Middle frontal gyrus (tissue), 1 donor: Measurements from ENCODE around the gene SNX8.
A peak's percentile ranks its signal among the peaks of the same experiment; 100 is the strongest.

Experiments used
- DNase-seq: peaks from one replicate; pipeline ENCODE4 v3.0.0-alpha.2; 2015; ENCODE audit warnings: low spot score; ENCODE audit errors: extremely low spot score

Gene SNX8

GRCh38 chr7:2223321-2223720, 90.9 kb downstream of the SNX8 start:
- no peak for DNase-seq

- DNase-seq, result no peak
Measured at GRCh38 chr7:2222516-2222915, 91.7 kb downstream of the SNX8 start.

GRCh38 chr7:2220954-2221353, 93.3 kb downstream of the SNX8 start:
- no peak for DNase-seq

- no peak for DNase-seq
Measured at GRCh38 chr7:2220506-2220905, 93.7 kb downstream of the SNX8 start.

GRCh38 chr7:2220030-2220429, 94.2 kb downstream of the SNX8 start:
- DNase-seq, result no peak

- DNase-seq, result no peak
Measured at GRCh38 chr7:2219606-2220005, 94.6 kb downstream of the SNX8 start.

- DNase-seq, result no peak
Measured at GRCh38 chr7:2219136-2219535, 95.1 kb downstream of the SNX8 start.

GRCh38 chr7:2218444-2218785, 95.8 kb downstream of the SNX8 start:
- DNase-seq, result no peak

- DNase-seq, result no peak
Measured at GRCh38 chr7:2217716-2218443, 96.4 kb downstream of the SNX8 start.

GRCh38 chr7:2217206-2217605, 97.0 kb downstream of the SNX8 start:
- no peak for DNase-seq

GRCh38 chr7:2215851-2216250, 98.4 kb downstream of the SNX8 start:
- DNase-seq, result no peak

GRCh38 chr7:2214636-2215035, 99.6 kb downstream of the SNX8 start:
- DNase-seq, result no peak

- DNase-seq, result no peak
Measured at GRCh38 chr7:2213551-2214215, 100.6 kb downstream of the SNX8 start.

- DNase-seq, result no peak
Measured at GRCh38 chr7:2212906-2213305, 101.3 kb downstream of the SNX8 start.

GRCh38 chr7:2211926-2212325, 102.3 kb downstream of the SNX8 start:
- no peak for DNase-seq

- no peak for DNase-seq
Measured at GRCh38 chr7:2211259-2211880, 102.9 kb downstream of the SNX8 start.

- DNase-seq, result no peak
Measured at GRCh38 chr7:2210551-2211258, 103.5 kb downstream of the SNX8 start.

- DNase-seq, result no peak
Measured at GRCh38 chr7:2209961-2210323, 104.3 kb downstream of the SNX8 start.

- peak; percentile 54 for DNase-seq
Measured at GRCh38 chr7:2209146-2209960, 104.9 kb downstream of the SNX8 start.

GRCh38 chr7:2208712-2209111, 105.5 kb downstream of the SNX8 start:
- no peak for DNase-seq

- DNase-seq, result no peak
Measured at GRCh38 chr7:2205036-2205780, 109.0 kb downstream of the SNX8 start.
